Measurements from ENCODE around the gene FCGR2B.
"Not testable (repeated sequence)": the region's sequence is repeated elsewhere in the genome, so short reads cannot be mapped to it uniquely, and the experiment has no call there.

FCGR2B gene

GRCh38 chr1:161706482-161707347, 43.8 kb downstream of the FCGR2B start, which contains the start of gene FCRLA:
FCRLA (plus strand) TSS chr1:161707229; CDS start chr1:161707265, 36 bp downstream.
- DNase-seq = no peak

- DNase-seq = no peak
These were observed 44.6 kb downstream of the FCGR2B start for GRCh38 chr1:161707503-161707902.

- DNase-seq = no peak
These were observed 46.4 kb downstream of the FCGR2B start for GRCh38 chr1:161709373-161709772.

- no peak for DNase-seq
These were observed 47.6 kb downstream of the FCGR2B start for GRCh38 chr1:161710560-161710959.

GRCh38 chr1:161718559-161719324, 55.8 kb downstream of the FCGR2B start:
- DNase-seq = no peak

GRCh38 chr1:161719325-161719611, 56.3 kb downstream of the FCGR2B start:
- no peak for DNase-seq

- no peak for DNase-seq
These were observed 57.5 kb downstream of the FCGR2B start for GRCh38 chr1:161720422-161720821.

- no peak for DNase-seq
These were observed 58.2 kb downstream of the FCGR2B start, which contains the start of gene FCRLB for GRCh38 chr1:161720956-161721737. FCRLB (plus strand) TSS chr1:161721544; CDS start chr1:161722673, 1,129 bp downstream.

- no peak for DNase-seq
These were observed 58.9 kb downstream of the FCGR2B start for GRCh38 chr1:161721738-161722343.

- no peak for DNase-seq
These were observed 59.5 kb downstream of the FCGR2B start for GRCh38 chr1:161722406-161722805.

- DNase-seq = no peak
These were observed 60.7 kb downstream of the FCGR2B start for GRCh38 chr1:161723459-161724141.

GRCh38 chr1:161725258-161725907, 62.4 kb downstream of the FCGR2B start:
- not testable (repeated sequence) for DNase-seq

- no peak for DNase-seq
These were observed 63.0 kb downstream of the FCGR2B start for GRCh38 chr1:161725908-161726472.

- DNase-seq = no peak
These were observed 63.7 kb downstream of the FCGR2B start for GRCh38 chr1:161726473-161727255.

- DNase-seq = no peak
These were observed 64.4 kb downstream of the FCGR2B start for GRCh38 chr1:161727256-161727924.
